Activated T-helper 17 cell treated with anti-CD3 and anti-CD28 coated beads, Interleukin-2, amount 50 U/mL, for 72 hours (primary cell): ENCODE data around the gene QSOX2. TPM values are rescaled to one million over a fixed set of nuclear protein-coding genes. Genes with fewer than 3 reads are reported as not detected.

Experiments
- ATAC-seq: fragments of 150-1000 bp; cut with Tn5 transposase; replicated peaks from 2 replicates; pipeline ENCODE4 v1.10.0; 2021; ENCODE audit warnings: mild to moderate bottlenecking, moderate library complexity
- H3K27ac Mint-ChIP-seq: one replicate; pipeline ENCODE4 v1.8.0; 2022; ENCODE audit warnings: mixed read lengths
- H3K27me3 Mint-ChIP-seq: one replicate; pipeline ENCODE4 v1.8.0; 2022; ENCODE audit warnings: mixed read lengths
- H3K36me3 Mint-ChIP-seq: one replicate; pipeline ENCODE4 v1.8.0; 2022; ENCODE audit warnings: low read depth, mild to moderate bottlenecking, mixed read lengths
- H3K4me1 Mint-ChIP-seq: one replicate; pipeline ENCODE4 v1.8.0; 2022; ENCODE audit warnings: mixed read lengths
- H3K4me3 Mint-ChIP-seq: one replicate; pipeline ENCODE4 v1.8.0; 2022; ENCODE audit warnings: mild to moderate bottlenecking, mixed read lengths
- H3K9me3 Mint-ChIP-seq: one replicate; pipeline ENCODE4 v1.8.0; 2022; ENCODE audit warnings: mixed read lengths
- total RNA-seq, 2 donors: library from RNA; stranded (reverse); gene quantifications; one replicate each; pipeline ENCODE4 v1.2.3, GENCODE V29; 2022

Gene QSOX2
- total RNA-seq, 2 donors from 2014 or later = 25.9 to 28.5 TPM

GRCh38 chr9:136190237-136190601, 55.4 kb downstream of the QSOX2 start:
- no peaks in the 10 kb centered on the region for H3K9me3 Mint-ChIP-seq
- no peaks in the 10 kb centered on the region for H3K36me3 Mint-ChIP-seq
- no peak overlapping the region for H3K4me3 Mint-ChIP-seq
- no peak for ATAC-seq
- H3K27me3 Mint-ChIP-seq = peaks cover 34% of the 10 kb centered on the region
- H3K4me1 Mint-ChIP-seq = no peaks in the 10 kb centered on the region
- no peak overlapping the region for H3K27ac Mint-ChIP-seq

GRCh38 chr9:136189394-136190236, 56.0 kb downstream of the QSOX2 start:
- H3K4me3 Mint-ChIP-seq = no peak overlapping the region
- no peak for ATAC-seq
- H3K4me1 Mint-ChIP-seq = no peaks in the 10 kb centered on the region
- H3K27ac Mint-ChIP-seq = no peak overlapping the region
- H3K9me3 Mint-ChIP-seq = no peaks in the 10 kb centered on the region
- peaks cover 38% of the 10 kb centered on the region for H3K27me3 Mint-ChIP-seq
- H3K36me3 Mint-ChIP-seq = no peaks in the 10 kb centered on the region

GRCh38 chr9:136187683-136188586, 57.7 kb downstream of the QSOX2 start:
- H3K4me3 Mint-ChIP-seq = no peak overlapping the region
- H3K27ac Mint-ChIP-seq = no peak overlapping the region
- H3K36me3 Mint-ChIP-seq = no peaks in the 10 kb centered on the region
- H3K27me3 Mint-ChIP-seq = peaks cover 39% of the 10 kb centered on the region
- no peaks in the 10 kb centered on the region for H3K4me1 Mint-ChIP-seq
- no peaks in the 10 kb centered on the region for H3K9me3 Mint-ChIP-seq
- ATAC-seq = no peak

GRCh38 chr9:136187197-136187596, 58.4 kb downstream of the QSOX2 start:
- Mint-ChIP-seq H3K9me3 (no peaks in the 10 kb centered on the region), H3K27ac (no peak overlapping the region), H3K36me3 (no peaks in the 10 kb centered on the region), H3K27me3 (peaks cover 42% of the 10 kb centered on the region), H3K4me3 (no peak overlapping the region), H3K4me1 (no peaks in the 10 kb centered on the region)
- ATAC-seq = no peak

GRCh38 chr9:136186386-136186785, 59.2 kb downstream of the QSOX2 start:
- peaks cover 42% of the 10 kb centered on the region for H3K27me3 Mint-ChIP-seq
- no peak for ATAC-seq
- H3K27ac Mint-ChIP-seq = no peak overlapping the region
- H3K4me3 Mint-ChIP-seq = no peak overlapping the region
- no peaks in the 10 kb centered on the region for H3K9me3 Mint-ChIP-seq
- no peaks in the 10 kb centered on the region for H3K4me1 Mint-ChIP-seq
- no peaks in the 10 kb centered on the region for H3K36me3 Mint-ChIP-seq

- Mint-ChIP-seq H3K4me3 (no peak overlapping the region), H3K4me1 (no peaks in the 10 kb centered on the region), H3K9me3 (no peaks in the 10 kb centered on the region), H3K36me3 (no peaks in the 10 kb centered on the region), H3K27me3 (peaks cover 36% of the 10 kb centered on the region), H3K27ac (no peak overlapping the region)
- ATAC-seq = no peak
These were observed 59.8 kb downstream of the QSOX2 start for GRCh38 chr9:136185596-136186366.

- Mint-ChIP-seq H3K9me3 (no peaks in the 10 kb centered on the region), H3K4me1 (no peaks in the 10 kb centered on the region), H3K27me3 (peaks cover 32% of the 10 kb centered on the region), H3K4me3 (no peak overlapping the region), H3K36me3 (no peaks in the 10 kb centered on the region), H3K27ac (no peak overlapping the region)
- ATAC-seq = no peak
These were observed 60.5 kb downstream of the QSOX2 start for GRCh38 chr9:136185066-136185465.

GRCh38 chr9:136182850-136183422, 62.7 kb downstream of the QSOX2 start:
- no peak overlapping the region for H3K27ac Mint-ChIP-seq
- H3K4me1 Mint-ChIP-seq = no peaks in the 10 kb centered on the region
- H3K4me3 Mint-ChIP-seq = no peak overlapping the region
- peaks cover 25% of the 10 kb centered on the region for H3K27me3 Mint-ChIP-seq
- no peaks in the 10 kb centered on the region for H3K9me3 Mint-ChIP-seq
- no peaks in the 10 kb centered on the region for H3K36me3 Mint-ChIP-seq
- no peak for ATAC-seq

- Mint-ChIP-seq H3K27me3 (peaks cover 20% of the 10 kb centered on the region), H3K27ac (no peak overlapping the region), H3K36me3 (no peaks in the 10 kb centered on the region), H3K4me3 (no peak overlapping the region), H3K4me1 (no peaks in the 10 kb centered on the region), H3K9me3 (no peaks in the 10 kb centered on the region)
- ATAC-seq = no peak
These were observed 63.2 kb downstream of the QSOX2 start for GRCh38 chr9:136182420-136182787.

GRCh38 chr9:136181784-136182419, 63.7 kb downstream of the QSOX2 start:
- no peaks in the 10 kb centered on the region for H3K4me1 Mint-ChIP-seq
- no peaks in the 10 kb centered on the region for H3K36me3 Mint-ChIP-seq
- no peak overlapping the region for H3K4me3 Mint-ChIP-seq
- no peaks in the 10 kb centered on the region for H3K9me3 Mint-ChIP-seq
- no peak overlapping the region for H3K27ac Mint-ChIP-seq
- H3K27me3 Mint-ChIP-seq = peaks cover 15% of the 10 kb centered on the region
- no peak for ATAC-seq

GRCh38 chr9:136180586-136180985, 65.0 kb downstream of the QSOX2 start:
- H3K4me1 Mint-ChIP-seq = no peaks in the 10 kb centered on the region
- H3K27me3 Mint-ChIP-seq = peaks cover 8% of the 10 kb centered on the region

GRCh38 chr9:136179761-136180160, 65.9 kb downstream of the QSOX2 start:
- no peak for ATAC-seq
- H3K9me3 Mint-ChIP-seq = no peaks in the 10 kb centered on the region
- no peaks in the 10 kb centered on the region for H3K36me3 Mint-ChIP-seq
- H3K4me3 Mint-ChIP-seq = no peak overlapping the region
- no peaks in the 10 kb centered on the region for H3K4me1 Mint-ChIP-seq
- H3K27ac Mint-ChIP-seq = no peak overlapping the region
- H3K27me3 Mint-ChIP-seq = peaks cover 6% of the 10 kb centered on the region

More at GRCh38 chr9:136180586-136180985, 65.0 kb downstream of the QSOX2 start:
- H3K27ac Mint-ChIP-seq = no peak overlapping the region
- ATAC-seq = no peak
- H3K9me3 Mint-ChIP-seq = no peaks in the 10 kb centered on the region
- no peaks in the 10 kb centered on the region for H3K36me3 Mint-ChIP-seq
- H3K4me3 Mint-ChIP-seq = no peak overlapping the region

- no peaks in the 10 kb centered on the region for H3K9me3 Mint-ChIP-seq
- H3K4me3 Mint-ChIP-seq = no peak overlapping the region
- H3K36me3 Mint-ChIP-seq = no peaks in the 10 kb centered on the region
- H3K4me1 Mint-ChIP-seq = no peaks in the 10 kb centered on the region
- peaks cover 3% of the 10 kb centered on the region for H3K27me3 Mint-ChIP-seq
- H3K27ac Mint-ChIP-seq = no peak overlapping the region
- no peak for ATAC-seq
These were observed 66.5 kb downstream of the QSOX2 start for GRCh38 chr9:136179101-136179616.

- Mint-ChIP-seq H3K4me1 (no peaks in the 10 kb centered on the region), H3K9me3 (no peaks in the 10 kb centered on the region), H3K27ac (no peak overlapping the region), H3K27me3 (peaks cover 3% of the 10 kb centered on the region), H3K4me3 (no peak overlapping the region), H3K36me3 (no peaks in the 10 kb centered on the region)
- no peak for ATAC-seq
These were observed 66.9 kb downstream of the QSOX2 start for GRCh38 chr9:136178773-136179075.
